GM21423 (cell line): ENCODE results near the gene TMEM63B.
A peak's percentile ranks its signal among the peaks of the same experiment; 100 is the strongest.

Experiments used
- ATAC-seq: cut with Tn5 transposase; IDR thresholded peaks from one replicate; pipeline ENCODE4 v1.9.1; 2021; ENCODE audit warnings: mild to moderate bottlenecking, moderate library complexity; ENCODE audit not compliant: unreplicated experiment

The TMEM63B gene

DNA sequence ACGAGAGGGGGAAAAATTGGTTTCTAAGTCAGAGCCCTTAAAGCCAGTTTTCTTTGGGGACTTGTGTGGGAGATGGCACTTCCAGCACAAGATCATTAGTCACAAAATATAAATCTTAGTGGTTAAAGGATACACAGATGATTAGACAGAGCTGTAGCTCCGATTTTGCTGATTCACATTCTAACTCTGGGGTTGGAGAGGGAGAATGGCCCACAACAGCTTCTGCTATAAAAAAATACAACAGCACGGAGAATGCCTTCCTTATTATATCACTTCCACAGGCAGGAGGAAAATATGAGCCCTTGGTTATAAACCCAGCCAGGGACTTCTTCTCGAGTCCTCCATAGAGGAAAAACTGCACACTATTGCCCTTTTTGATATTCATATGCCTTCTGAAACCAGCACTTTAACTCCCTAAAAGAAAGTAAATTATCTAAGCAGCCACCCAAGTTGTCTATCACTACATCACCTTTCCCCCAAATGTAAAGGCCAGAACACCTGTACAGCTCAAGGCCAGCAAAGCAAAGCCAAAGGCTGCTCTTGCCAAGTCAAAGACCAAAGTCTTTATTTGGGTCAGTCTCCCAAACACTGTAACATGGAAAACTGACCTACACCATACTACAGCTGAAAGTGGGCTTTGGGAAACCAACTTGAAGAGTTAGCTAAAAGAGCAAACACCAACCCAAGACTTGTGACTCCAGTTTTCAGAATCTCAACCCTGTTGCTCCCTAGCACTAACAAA lies 10.5 kb upstream of the TMEM63B start:
- no peak for ATAC-seq

DNA sequence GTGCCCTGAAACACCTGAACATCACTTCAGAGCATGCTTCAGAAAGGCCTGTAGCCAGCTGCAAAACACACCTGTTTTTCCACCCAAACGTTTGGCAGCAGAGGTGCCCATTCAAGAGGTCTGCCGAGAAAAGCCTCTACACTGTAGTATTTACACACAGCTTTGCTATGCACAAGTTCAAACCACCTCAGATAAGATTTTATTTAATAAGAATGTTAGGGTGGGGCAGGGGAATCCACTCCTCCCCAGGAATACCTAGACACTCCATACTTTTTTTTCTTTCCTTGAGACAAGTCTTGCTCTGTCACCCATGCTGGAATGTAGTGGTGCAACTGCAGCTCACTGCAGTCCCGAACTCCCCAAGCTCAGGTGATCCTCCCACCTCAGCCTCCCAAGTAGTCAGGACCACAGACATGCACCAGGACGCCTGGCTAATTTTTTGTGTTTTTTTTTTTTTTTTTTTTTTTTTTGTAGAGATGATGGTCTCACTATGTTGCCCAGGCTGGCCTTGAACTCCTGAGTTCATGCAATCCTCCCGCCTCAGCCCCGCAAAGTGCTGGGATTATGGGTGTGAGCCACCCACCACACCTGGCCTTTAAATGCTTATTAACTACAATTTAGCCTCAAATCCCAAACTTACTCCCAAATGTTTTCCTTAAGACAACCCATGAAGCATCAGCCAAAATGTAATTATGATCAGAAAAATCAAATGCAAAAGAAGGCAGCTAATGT lies 9.8 kb upstream of the TMEM63B start:
- ATAC-seq: no peak

DNA sequence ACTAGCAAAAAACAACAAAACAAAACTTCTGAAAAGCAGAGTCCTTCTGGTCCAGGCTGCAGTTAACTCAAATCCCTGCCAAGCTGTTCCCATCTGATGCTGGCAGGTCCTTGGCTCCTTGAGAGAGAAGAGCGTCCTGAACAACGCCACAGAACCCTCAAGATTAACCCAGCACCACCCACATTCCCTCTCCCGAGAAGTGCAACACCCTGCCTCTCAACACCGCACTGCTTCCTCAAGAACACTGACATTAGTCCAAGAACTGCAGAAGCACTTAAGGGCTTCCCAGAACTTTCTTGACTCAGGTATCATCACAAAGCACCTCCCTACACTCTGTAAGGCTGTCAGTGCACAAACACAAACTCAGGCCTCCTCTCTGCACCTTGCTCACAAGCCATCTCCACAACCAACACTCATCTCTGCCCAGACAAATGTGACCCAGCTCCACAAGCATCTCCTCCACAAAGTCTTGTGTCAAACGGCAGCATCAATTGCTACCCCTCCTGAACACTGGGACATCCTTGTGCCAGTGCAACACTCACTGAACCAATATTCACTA lies 7.6 kb upstream of the TMEM63B start:
- ATAC-seq: no peak

DNA sequence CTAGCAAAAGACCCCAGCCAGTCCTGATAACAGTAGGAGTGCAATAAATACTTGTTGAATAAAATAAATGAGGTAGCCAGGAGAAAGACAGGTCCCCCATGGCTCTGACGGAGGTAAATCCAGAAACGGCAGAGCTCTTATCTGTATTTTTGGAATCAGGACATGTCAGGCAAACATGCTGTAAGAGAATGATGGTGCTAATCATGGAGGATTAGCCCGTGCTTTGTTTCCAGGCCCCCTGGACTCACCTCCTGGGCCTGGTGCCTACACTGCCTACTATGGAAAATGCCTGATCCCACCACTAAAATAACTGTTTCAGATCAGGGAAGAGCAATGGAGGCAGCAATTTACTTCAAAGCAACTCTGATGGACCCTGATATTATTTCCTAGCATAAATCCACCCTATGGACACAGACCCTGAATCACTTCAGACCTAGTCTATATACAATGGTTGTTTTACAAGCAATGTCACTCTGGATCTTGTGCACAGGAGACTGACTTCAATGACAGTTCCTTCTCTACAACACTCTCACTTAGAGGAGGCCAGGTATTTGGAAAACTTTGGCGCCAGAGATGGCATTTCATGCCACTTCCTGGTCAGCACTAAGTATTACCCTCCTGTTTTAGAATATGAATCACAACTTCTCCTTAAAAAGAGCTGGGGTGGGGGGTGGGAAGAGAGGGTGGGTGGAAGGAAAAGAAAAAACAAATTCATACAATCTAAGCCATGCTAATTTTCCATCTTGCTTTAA lies 6.5 kb upstream of the TMEM63B start:
- no peak for ATAC-seq

DNA sequence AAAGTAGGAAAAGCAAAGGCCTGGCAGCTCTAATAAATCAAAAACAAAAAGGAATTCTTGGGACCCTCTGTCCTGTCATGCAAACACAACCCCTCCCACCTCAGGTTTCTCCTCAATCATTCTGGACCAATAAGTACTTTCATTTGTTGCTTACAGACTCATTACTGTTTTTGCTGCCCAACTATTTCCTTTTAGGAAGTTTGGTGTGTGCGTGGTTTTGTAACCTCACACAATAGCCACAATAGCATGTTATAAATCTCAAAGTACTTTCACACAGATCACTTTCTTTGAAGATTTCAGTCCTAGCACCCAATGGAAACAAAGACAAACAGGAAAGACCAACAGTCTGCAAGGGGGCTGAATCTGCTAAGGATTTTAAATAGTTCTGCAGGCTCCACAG lies 4.6 kb upstream of the TMEM63B start:
- ATAC-seq: no peak

DNA sequence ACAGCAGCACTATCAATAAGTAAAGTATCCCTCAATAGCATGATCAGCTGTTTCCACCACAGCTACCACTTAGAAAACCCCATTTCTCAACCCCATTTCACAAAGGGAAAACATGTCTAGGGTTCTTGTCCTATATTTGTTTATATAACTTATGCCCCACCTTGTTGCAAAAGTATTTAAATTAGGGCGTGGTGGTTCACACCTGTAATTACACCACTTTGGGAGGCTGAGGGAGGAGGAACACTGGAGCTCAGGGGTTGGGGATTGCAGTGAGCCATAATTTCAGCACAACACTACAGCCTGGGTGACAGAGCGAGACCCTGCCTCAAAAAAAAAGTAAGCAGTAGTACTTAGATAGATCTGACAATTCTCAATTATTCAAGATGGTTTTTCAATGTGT lies 3.8 kb upstream of the TMEM63B start:
- ATAC-seq: no peak

DNA sequence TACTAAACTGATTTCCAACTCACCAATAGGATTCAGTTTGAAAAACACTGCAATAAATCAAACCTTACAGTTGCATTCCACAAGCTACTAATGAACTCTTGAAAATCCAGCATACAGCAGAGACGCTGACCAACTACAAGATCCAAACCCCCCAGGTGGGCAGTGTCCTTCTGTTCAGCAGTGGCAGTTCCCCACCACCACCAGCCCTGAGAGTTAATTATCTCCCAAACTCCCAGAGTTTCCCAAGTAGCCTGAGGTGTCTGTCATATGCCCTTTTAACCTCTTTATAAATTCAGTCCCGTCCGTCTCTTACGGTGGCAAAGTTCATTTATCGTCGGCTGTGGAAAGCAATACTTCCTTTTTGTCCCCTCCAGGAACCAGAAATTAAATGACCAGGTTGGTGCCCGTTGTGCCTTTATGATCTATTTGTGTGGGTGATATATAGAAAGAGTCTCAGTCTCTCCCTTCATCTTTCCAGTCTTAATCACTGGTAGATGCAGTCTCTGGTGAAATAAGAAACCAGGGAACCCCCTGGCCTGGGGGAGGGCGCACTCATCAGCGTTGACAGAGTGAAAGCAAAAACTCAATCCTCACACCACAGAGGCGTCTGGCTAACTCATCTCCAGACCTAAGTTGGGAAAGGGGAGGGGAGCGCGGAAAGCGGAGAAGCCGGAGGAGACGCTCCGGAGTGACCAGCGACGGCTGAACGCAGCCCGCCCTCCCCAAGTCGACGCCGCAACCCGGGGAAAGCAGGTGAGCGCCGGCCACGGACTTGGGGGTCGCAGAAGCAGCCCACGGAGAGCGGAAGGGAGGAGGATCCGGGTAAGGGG lies 819 bp upstream of the TMEM63B start:
- ATAC-seq: peak; percentile 44

DNA sequence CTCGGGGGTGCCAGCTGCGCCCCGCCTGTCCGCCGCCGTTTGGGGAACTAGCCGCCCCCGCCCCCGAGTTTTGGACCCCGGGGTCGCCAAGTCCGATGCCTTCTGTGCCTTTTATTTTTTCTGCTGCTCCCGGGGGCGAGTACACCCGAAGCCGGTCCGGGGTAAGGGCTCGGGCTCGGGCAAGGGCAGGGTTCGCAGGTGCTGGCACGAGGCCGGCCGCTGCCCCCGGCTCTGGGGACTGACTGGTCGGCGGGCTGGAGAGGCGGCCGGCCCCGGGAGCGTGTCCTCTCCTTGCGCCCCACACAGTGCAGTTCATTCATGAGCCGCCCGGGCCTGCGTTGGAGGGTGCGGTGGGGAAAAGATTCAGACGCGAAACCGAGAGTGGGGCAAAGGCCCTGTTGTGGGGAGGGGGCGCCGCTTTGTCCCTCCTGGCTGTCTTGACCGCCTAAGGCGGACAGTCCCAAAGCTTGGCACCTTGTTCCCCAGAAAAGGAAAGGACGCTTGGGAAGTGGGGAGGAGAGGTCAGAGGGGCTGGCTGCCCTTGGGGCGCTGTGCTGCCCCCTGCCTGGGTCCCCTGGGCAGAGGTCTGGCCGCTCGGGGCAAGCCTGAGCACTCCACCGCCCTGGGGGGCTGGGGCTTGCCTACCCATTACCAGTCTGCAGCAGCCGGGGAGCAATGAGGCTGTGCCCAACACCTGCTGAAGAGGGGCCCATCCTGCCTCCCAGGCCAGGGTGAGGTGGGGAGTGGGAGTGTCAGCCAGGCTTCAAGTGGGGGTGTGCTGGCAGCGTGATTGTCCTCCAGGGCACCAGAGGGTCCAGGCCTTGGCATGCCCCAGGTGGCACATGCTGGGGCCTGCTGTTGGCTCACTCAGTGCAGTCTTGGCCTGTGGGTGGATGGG lies 915 bp downstream of the TMEM63B start:
- peak; percentile 28 for ATAC-seq

DNA sequence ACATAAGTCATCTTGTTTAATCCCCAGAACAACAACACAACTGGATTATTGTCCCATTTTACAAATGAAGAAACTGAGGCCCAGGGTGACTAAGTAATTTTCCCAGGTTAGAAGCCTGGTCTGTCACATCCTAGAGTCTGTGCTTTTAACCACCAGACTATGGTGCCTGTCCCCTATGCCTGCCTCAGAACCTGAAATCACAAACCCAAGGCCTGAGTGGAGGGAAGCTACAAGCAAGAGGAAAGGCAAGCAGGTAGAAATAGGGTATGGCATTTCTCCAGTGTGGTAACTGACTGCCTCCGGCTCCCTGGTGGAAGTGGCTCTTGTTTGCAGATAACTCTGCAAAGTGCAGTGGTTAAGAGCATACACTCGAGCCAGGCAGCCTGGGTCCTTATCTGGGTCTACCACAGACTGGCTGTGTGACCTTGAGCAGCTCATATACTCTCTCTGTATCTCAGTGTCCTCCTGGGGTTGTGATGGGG lies 2.5 kb downstream of the TMEM63B start:
- ATAC-seq: no peak

DNA sequence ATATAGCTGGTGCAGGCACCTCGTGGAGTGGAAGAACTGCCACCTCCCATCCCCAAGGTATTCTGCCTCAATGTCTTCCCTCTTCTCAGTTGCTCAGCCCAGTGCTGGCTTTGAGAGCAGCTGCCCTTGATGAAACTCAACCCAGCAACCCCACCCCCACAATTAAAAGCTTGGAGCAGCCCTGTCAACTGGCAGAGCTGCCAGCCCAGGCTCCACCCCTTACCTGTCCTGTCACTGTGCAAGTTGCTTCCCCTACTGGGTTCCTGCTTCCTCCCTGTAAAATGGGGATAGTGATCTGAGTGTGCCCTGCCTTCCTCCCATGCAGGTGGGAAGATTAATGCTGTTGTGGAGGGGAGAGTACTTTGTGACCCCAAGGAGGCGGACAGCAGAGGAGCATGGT lies 4.5 kb downstream of the TMEM63B start:
- ATAC-seq: no peak

DNA sequence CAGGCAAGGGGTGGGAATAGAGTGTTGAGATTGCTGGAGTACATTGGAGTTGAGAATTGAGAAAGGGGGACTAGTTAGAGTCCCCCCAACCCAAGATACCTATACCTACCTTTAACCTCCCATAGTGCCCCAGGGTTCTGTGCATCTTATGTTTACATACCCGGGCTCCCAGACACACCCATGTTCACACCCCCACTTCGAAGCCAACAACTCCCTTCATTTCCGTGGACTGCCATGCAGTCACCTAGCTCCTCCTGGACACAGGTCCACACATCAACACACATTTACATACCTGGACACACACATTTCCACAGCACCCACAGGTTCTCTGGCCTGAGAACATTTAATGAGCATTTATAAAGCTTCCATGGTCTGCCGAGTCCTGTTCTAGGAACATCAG lies 5.1 kb downstream of the TMEM63B start:
- no peak for ATAC-seq

DNA sequence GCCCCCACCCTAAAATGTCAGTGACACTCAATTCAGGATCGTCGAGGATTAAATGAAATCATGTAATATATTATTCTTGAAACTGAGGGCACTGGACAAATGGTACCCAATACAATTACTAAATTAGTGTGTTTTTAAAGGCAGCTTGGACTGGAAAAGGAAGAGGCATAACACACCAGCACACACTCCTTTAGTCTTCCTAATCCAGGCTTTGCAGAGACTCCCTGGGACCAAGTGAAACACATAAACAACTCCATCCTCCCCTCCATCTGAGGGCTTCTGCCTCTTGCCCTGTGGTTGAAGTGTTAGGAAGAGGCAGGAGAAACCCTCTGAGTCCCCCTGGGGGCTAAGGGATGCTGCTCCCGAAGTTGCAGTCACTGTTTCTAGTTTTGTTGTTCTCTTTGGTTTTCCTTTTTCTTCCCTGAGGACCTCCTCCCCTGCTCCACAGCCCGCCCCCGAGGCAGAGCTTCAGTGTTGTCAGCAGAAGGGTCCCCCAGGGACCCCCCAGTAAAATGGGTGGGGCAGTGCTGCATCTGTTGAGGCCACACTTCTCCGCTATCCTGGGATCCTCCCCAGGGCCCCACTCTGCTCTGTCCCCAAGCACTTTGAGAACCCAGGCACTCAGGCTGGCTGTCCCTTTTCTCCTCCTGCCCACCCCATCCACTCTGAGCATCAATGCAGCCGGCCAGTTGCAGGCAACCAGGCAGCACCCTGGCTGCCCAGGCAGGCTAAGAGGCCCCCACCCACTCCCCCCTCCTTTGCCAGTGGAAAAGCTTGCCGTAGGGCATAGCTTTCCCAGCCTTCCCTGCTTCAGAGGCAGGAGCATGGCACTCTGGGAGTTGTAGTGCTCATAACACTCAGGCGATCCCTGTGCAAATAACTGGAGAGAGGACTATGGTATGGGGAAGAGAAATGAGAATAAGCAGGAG lies 5.9 kb downstream of the TMEM63B start:
- ATAC-seq: no peak

DNA sequence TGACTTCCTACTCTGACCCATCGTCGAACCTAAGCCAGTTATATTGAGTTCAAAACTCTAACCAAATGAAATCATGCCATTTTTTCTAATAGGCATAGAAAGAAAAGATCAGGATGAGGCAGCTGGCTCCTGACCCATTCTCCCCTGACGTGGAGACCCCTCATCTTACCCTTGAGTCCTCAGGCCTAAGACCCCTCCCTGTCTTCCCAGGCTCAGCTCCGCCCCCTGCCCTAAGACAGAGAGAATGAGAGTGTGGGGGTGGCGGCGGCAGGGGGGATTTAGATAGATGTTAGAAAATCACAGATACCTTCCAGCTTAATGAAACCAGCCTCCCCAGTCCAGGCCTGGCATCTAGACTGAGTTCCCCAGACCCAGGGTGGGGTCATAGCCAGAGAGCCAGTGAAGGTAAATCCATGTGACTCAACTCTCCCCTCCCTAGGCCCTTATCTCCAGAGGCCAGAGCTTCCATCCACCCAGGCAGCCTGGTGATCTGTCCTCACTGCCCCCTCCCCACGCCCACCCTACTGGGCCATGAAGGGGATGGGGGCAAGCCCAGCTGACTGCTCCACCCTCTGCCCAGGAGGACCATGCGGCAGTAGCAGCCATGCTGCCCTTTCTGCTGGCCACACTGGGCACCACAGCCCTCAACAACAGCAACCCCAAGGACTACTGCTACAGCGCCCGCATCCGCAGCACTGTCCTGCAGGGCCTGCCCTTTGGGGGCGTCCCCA lies 6.8 kb downstream of the TMEM63B start:
- no peak for ATAC-seq

DNA sequence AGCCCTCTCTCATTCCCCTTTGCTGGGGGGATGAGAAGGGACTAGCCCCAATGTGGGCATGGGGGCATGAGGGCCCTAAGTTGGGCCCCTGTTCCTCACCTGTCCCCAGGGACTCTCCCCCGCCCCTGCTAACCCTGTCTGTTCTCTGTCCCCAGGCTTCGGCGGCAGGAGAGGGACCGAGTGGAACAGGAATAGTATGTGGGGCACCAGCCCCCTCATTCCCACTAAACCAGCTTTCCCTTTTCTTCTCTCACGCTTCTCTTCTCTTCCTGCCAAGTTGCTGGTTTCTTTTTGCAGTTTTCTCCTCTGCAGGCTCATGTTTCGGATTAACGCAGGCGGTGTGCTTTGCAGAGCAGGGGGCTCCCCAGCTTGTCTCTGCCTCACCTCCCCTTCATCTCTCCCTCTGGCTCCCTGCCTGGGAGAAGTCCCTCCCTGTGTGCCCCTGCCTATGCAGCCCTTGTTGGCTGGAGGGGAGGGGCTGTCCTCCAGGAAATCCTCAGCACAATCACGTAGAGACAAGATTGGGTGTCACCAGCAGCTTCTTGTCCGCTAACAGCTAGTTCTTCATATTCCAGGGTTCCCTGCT lies 7.9 kb downstream of the TMEM63B start:
- no peak for ATAC-seq

DNA sequence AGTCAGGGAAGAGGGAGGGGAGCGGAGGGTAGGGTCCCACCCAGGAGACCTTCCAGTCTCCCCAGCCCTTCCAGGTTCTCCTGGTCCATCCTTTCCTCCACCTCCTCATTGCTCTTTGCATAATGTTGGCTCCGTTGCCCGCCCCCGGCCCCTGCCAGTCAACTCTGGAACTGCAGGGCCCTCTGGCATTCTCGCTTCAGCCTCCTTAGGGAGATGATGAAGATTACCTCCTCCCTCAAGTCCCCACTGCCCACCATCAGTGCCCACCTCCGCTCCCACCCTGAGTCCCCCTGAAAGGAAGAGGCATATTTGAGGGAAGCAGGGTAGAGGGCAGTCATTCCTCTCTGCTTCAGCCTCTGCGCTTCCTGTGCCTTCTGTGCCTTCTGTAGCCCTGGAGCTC lies 8.5 kb downstream of the TMEM63B start:
- no peak for ATAC-seq

DNA sequence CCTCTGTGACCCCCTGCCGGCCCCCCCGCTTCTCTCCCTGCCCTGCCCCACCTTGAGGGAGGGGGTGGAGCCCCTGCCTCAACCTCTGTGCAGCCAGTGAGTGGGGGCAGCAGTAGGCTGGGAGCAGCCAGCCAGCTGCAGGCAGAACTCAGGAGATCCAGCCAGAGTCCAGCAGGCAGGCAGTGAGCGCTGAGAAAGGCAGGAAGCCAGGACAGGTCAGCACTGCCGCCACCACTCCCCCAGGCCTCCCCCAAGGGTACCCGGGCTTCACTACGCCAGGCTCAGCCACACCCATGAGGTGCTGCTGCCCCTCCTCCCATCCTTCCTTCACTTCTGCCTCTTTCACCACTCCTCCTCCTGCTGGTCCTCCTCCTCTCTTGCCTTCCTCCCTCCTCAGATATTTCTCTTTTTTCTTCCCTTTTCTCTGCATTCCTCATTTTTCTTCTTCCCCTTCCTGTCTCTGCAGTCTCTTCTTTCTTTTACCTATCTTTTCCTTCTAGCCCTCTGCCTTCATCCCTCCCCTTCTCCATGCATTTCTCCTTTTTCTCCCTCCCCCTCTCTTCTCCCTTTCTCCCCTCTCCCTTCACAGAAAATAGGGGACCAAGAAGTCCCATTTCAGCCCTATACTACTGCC lies 11.5 kb downstream of the TMEM63B start:
- ATAC-seq: no peak

DNA sequence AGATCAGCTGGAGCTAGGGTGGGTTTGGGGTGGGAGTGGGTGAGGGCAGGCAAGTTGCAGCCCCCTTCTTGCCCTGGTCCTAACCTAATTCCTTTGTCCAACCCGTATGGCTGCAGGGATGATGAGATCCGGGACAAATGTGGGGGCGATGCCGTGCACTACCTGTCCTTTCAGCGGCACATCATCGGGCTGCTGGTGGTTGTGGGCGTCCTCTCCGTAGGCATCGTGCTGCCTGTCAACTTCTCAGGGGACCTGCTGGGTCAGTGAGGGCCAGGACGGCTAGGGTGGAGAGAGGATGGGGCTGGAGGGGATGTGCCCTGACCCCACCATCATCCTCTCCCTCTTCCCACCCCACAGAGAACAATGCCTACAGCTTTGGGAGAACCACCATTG lies 12.0 kb downstream of the TMEM63B start:
- ATAC-seq: no peak
